Measurements from ENCODE around the gene OGFOD2. TPM values are rescaled to one million over a fixed set of nuclear protein-coding genes. Genes with fewer than 3 reads are reported as not detected.

The OGFOD2 gene
- total RNA-seq, 2 donors from 2014 or later = 26.3 to 27.6 TPM

DNA sequence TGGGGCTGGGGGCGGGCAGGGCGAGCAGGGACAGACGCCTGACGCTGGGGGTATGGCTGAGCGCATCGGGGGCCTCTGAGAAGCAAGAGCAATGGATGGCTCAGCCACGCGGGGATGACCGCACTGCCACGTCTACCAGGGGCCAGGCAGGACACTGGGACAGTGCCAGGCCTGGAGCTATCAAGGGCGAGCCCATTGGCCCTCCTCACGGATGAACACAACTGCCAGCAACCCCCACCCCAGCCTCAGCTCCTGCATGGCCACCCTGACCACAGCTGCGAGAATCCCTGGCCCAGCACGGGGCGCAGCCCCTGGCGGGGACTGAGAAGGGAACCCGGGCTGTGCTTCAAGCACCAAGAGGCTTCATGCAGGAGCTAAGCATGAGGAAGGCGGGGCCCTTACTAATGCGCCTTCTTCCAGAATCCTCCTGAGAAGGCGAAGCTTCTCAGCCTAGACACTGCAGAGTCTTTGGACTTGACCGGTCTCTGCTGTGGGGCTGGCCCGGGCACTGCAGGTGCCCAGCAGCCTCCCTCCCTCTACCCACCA is 14.9 kb downstream of the OGFOD2 start:
- Histone ChIP-seq H3K9me3 (no peaks in the 10 kb centered on the region), H3K27ac (no peak overlapping the region), H3K36me3 (no peaks in the 10 kb centered on the region), H3K27me3 (replicated peaks; ENCODE audit: insufficient read depth) (no peaks in the 10 kb centered on the region), H3K4me1 (replicated peaks) (peaks cover 3% of the 10 kb centered on the region), H3K4me3 (no peak overlapping the region)
- no peak for DNase-seq (ENCODE audit: low spot score)
- intact Hi-C loops (cut with DNase I) = no loop called here
- 90% methylated on average over 22 of the region's 22 CpGs for WGBS
- TF ChIP-seq POLR2AphosphoS5 (IDR thresholded peaks at IDR 0.05) = no peak
- no peak for TF ChIP-seq POLR2A (IDR thresholded peaks at IDR 0.05)
- TF ChIP-seq, protein P1, sequence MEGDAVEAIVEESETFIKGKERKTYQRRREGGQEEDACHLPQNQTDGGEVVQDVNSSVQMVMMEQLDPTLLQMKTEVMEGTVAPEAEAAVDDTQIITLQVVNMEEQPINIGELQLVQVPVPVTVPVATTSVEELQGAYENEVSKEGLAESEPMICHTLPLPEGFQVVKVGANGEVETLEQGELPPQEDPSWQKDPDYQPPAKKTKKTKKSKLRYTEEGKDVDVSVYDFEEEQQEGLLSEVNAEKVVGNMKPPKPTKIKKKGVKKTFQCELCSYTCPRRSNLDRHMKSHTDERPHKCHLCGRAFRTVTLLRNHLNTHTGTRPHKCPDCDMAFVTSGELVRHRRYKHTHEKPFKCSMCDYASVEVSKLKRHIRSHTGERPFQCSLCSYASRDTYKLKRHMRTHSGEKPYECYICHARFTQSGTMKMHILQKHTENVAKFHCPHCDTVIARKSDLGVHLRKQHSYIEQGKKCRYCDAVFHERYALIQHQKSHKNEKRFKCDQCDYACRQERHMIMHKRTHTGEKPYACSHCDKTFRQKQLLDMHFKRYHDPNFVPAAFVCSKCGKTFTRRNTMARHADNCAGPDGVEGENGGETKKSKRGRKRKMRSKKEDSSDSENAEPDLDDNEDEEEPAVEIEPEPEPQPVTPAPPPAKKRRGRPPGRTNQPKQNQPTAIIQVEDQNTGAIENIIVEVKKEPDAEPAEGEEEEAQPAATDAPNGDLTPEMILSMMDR (IDR thresholded peaks at IDR 0.05) = no peak

DNA sequence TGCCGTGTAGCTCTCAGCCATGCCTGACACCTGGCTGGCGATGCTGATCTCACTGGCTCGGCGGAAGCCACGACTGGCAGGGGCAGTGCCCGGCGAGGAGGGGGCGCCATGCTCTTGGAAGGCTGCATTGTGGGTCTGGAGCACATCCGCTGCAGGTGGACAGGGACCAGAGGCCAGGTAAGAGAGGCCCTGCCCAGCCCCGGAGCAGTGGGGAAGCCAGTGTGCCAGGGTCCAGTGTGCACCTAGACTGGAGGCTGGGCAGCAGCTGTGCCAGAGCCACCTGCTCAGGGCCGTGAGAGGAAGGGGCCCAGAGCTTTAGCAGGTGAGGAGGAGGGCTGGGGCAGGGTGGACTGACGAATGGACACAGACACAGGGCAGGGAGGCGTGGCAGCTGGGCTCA is 15.5 kb downstream of the OGFOD2 start:
- H3K36me3 ChIP-seq = no peaks in the 10 kb centered on the region
- intact Hi-C loops (cut with DNase I) = no loop called here
- WGBS = 87% methylated on average over 6 of the region's 13 CpGs
- H3K9me3 ChIP-seq = no peaks in the 10 kb centered on the region
- H3K4me1 ChIP-seq (replicated peaks) = no peaks in the 10 kb centered on the region
- no peak overlapping the region for H3K27ac ChIP-seq
- no peaks in the 10 kb centered on the region for H3K27me3 ChIP-seq (replicated peaks; ENCODE audit: insufficient read depth)
- DNase-seq (ENCODE audit: low spot score) = no peak
- H3K4me3 ChIP-seq = no peak overlapping the region
- TF ChIP-seq POLR2A (IDR thresholded peaks at IDR 0.05) (no peak), POLR2AphosphoS5 (IDR thresholded peaks at IDR 0.05) (no peak)
- TF ChIP-seq, protein P1 (IDR thresholded peaks at IDR 0.05) = no peak

DNA sequence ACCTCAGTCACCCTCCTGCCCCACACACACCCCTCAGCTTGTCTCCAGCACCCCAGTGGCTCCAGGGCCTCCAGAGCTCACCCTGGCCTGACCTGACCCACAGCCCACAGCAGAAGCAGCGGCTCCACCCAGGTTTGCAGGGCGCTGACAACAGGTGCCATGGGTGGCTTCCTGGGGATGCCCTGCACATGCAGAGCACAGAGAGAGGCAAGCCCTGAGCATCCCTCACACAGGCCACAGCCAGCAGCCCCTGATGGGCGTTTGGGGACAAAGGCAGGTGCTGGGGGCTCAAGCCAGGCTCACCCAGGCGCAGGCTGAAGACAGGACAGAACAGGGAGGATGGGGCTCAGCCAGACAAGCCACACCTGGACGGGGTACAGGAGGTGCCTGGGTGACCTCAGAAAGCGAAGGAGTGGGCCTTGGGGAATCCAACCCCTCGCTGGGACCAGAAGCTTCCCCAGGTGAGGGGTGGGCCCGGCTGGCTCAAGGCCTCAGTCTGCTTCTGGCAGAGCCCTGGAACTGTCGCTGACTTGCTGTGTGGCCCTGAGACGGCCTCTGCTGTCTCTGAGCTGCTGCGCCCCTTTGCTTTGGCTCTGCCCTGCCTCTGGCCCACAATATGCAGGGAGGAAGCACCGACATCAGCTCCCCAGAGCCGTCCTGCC is 16.0 kb downstream of the OGFOD2 start:
- WGBS = 95% methylated on average over 13 of the region's 13 CpGs
- Histone ChIP-seq H3K27me3 (replicated peaks; ENCODE audit: insufficient read depth) (no peaks in the 10 kb centered on the region), H3K36me3 (no peaks in the 10 kb centered on the region), H3K4me3 (no peak overlapping the region), H3K4me1 (replicated peaks) (no peaks in the 10 kb centered on the region), H3K9me3 (no peaks in the 10 kb centered on the region), H3K27ac (no peak overlapping the region)
- TF ChIP-seq POLR2A (IDR thresholded peaks at IDR 0.05) = no peak
- TF ChIP-seq POLR2AphosphoS5 (IDR thresholded peaks at IDR 0.05) = no peak
- TF ChIP-seq, protein P1 (IDR thresholded peaks at IDR 0.05) = no peak
- intact Hi-C loops (cut with DNase I) = no loop called here
- DNase-seq (ENCODE audit: low spot score) = no peak

DNA sequence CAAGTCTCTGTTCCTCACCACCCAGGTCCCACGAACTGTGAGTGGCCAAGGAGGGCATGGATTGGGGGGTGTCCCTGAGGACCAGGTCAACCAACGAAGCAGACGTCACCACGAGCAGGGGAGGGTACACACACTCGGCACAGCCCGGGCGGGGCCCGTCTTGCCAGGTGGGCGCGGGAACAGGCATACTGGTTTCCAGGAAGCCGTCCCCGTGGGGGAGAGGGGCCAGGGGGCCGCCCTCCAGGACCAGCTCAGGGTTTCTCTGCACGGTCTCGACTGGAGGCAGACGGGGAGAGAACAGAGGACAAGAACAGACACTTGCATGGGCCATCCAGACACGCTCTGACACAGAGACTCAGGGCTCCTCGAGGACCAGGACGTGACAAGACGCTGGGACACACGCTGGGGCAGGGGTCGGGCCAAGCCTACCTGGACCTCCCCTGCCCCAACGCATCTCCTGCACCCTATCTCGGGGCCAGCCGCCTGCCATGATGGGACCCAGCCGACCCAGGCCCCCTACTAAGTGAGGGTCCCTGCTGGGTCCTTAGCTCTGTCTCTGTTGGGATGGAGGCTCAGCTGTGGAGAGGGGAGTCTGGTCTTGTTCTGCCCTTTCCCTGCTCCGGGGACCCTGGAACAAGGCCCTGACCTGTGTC is 16.7 kb downstream of the OGFOD2 start:
- TF ChIP-seq, protein P1 (IDR thresholded peaks at IDR 0.05) = no peak
- TF ChIP-seq POLR2AphosphoS5 (IDR thresholded peaks at IDR 0.05) (no peak), POLR2A (IDR thresholded peaks at IDR 0.05) (no peak)
- intact Hi-C loops (cut with DNase I) = no loop called here
- Histone ChIP-seq H3K27ac (no peak overlapping the region), H3K4me3 (no peak overlapping the region), H3K36me3 (no peaks in the 10 kb centered on the region), H3K4me1 (replicated peaks) (no peaks in the 10 kb centered on the region), H3K9me3 (no peaks in the 10 kb centered on the region), H3K27me3 (replicated peaks; ENCODE audit: insufficient read depth) (no peaks in the 10 kb centered on the region)
- WGBS = 72% methylated on average over 27 of the region's 27 CpGs
- DNase-seq (ENCODE audit: low spot score) = no peak
